Medulla oblongata (tissue), 1 donor: Measurements from ENCODE around the gene SLC8B1.
"Not testable (repeated sequence)": the region's sequence is repeated elsewhere in the genome, so short reads cannot be mapped to it uniquely, and the experiment has no call there.

ENCODE experiments used
- DNase-seq: peaks from one replicate; pipeline ENCODE4 v3.0.0-alpha.2; 2015; ENCODE audit errors: extremely low spot score

SLC8B1 gene

GRCh38 chr12:113358381-113359132 lies 23.6 kb upstream of the SLC8B1 start, which contains the start of gene PLBD2:
Gene PLBD2 (plus strand): TSS chr12:113358587. CDS start chr12:113358601, 14 bp downstream.
- DNase-seq = peak; percentile 95

GRCh38 chr12:113354192-113354591 lies 19.3 kb upstream of the SLC8B1 start:
- DNase-seq = not testable (repeated sequence)

GRCh38 chr12:113351089-113351488 lies 16.2 kb upstream of the SLC8B1 start:
- no peak for DNase-seq

GRCh38 chr12:113348849-113349536 lies 14.1 kb upstream of the SLC8B1 start:
- DNase-seq = no peak

GRCh38 chr12:113347892-113348291 lies 13.0 kb upstream of the SLC8B1 start:
- DNase-seq = no peak

- DNase-seq = no peak
Observed at GRCh38 chr12:113347107-113347506, 12.2 kb upstream of the SLC8B1 start.

GRCh38 chr12:113346353-113346752 lies 11.4 kb upstream of the SLC8B1 start:
- DNase-seq = no peak

GRCh38 chr12:113345318-113345717 lies 10.4 kb upstream of the SLC8B1 start:
- no peak for DNase-seq

GRCh38 chr12:113341535-113341934 lies 6.6 kb upstream of the SLC8B1 start:
- DNase-seq = peak; percentile 46

- no peak for DNase-seq
Observed at GRCh38 chr12:113340061-113340460, 5.2 kb upstream of the SLC8B1 start.

- DNase-seq = no peak
Observed at GRCh38 chr12:113339540-113339939, 4.6 kb upstream of the SLC8B1 start.

- peak; percentile 38 for DNase-seq
Observed at GRCh38 chr12:113333877-113334785, 778 bp downstream of the SLC8B1 start.

- no peak for DNase-seq
Observed at GRCh38 chr12:113333418-113333750, 1.5 kb downstream of the SLC8B1 start.

GRCh38 chr12:113332688-113333417 lies 2.1 kb downstream of the SLC8B1 start:
- no peak for DNase-seq

- no peak for DNase-seq
Observed at GRCh38 chr12:113330505-113330904, 4.4 kb downstream of the SLC8B1 start.

GRCh38 chr12:113329791-113330417 lies 5.0 kb downstream of the SLC8B1 start:
- DNase-seq = no peak

- no peak for DNase-seq
Observed at GRCh38 chr12:113329022-113329790, 5.7 kb downstream of the SLC8B1 start.

- no peak for DNase-seq
Observed at GRCh38 chr12:113328368-113328889, 6.5 kb downstream of the SLC8B1 start.

GRCh38 chr12:113326775-113327395 lies 8.0 kb downstream of the SLC8B1 start:
- no peak for DNase-seq

- no peak for DNase-seq
Observed at GRCh38 chr12:113325916-113326315, 9.0 kb downstream of the SLC8B1 start.
